Measurements from ENCODE around the gene APLF. TPM values are rescaled to one million over a fixed set of nuclear protein-coding genes. Genes with fewer than 3 reads are reported as not detected.
A peak's percentile ranks its signal among the peaks of the same experiment; 100 is the strongest.

APLF gene
- total RNA-seq, 2 experiments from 2014 or later, result 4.1 to 4.3 TPM

DNA sequence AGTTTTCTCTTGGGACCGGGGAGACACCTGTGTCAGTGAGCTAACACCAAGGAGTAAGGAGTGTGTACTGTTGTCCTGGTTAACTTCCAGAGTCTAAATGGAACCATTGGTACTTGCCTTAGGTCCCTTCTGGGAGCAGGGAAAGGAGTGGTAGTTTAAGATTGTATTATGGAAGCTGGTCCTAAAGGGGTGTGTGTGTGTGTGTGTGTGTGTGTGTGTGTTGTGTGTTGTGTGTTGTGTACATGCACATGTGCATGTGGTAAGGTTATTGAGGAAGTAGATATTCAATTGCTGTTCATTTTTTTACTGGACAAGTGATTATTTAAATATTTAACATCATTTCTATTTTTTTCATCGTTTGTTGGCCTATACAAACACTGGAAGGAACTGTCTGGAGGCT, 1.4 kb downstream of the APLF start:
- no peak for DNase-seq
- no peaks in the 10 kb centered on the region for H3K36me3 ChIP-seq (ENCODE audit: insufficient read depth, low read length)
- intact Hi-C loops (cut with DNase I, micrococcal nuclease), result loop anchor here (5.0 kb wide), 4 partner anchors 48 to 284 kb away; no protein-coding TSS in a partner anchor
- ChIA-PET POLR2A (interaction anchor here (1.2 to 3.9 kb wide), 3 partner anchors 15 to 440 kb away, joined by 4 to 34 read pairs (median 27); no protein-coding TSS in a partner anchor), CTCF (interaction anchor here (0.9 to 1.0 kb wide), 2 partner anchors 19 to 475 kb away, joined by 3 read pairs; no protein-coding TSS in a partner anchor)
- no peaks in the 10 kb centered on the region for H3K27me3 ChIP-seq (ENCODE audit: control insufficient read depth in 1 of 2, insufficient read depth in 2 of 2, low read length in 2 of 2)
- TF ChIP-seq, protein P1, sequence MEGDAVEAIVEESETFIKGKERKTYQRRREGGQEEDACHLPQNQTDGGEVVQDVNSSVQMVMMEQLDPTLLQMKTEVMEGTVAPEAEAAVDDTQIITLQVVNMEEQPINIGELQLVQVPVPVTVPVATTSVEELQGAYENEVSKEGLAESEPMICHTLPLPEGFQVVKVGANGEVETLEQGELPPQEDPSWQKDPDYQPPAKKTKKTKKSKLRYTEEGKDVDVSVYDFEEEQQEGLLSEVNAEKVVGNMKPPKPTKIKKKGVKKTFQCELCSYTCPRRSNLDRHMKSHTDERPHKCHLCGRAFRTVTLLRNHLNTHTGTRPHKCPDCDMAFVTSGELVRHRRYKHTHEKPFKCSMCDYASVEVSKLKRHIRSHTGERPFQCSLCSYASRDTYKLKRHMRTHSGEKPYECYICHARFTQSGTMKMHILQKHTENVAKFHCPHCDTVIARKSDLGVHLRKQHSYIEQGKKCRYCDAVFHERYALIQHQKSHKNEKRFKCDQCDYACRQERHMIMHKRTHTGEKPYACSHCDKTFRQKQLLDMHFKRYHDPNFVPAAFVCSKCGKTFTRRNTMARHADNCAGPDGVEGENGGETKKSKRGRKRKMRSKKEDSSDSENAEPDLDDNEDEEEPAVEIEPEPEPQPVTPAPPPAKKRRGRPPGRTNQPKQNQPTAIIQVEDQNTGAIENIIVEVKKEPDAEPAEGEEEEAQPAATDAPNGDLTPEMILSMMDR (IDR thresholded peaks at IDR 0.05), result no peak
- no peak for ATAC-seq (ENCODE audit: poor library complexity)
- H3K9me3 ChIP-seq (ENCODE audit: control insufficient read depth in 1 of 2, insufficient read depth in 1 of 2, low read length in 2 of 2), result no peaks in the 10 kb centered on the region
- H3K4me1 ChIP-seq (ENCODE audit: insufficient read depth, low read length), result peaks cover 24% of the 10 kb centered on the region
- Mint-ChIP-seq H3K4me3 (peak overlapping the region; percentile 95), H3K9me3 (no peaks in the 10 kb centered on the region), H3K4me1 (ENCODE audit: low read depth) (peaks cover 39% of the 10 kb centered on the region), H3K36me3 (ENCODE audit: low read depth) (peaks cover 4% of the 10 kb centered on the region), H3K27me3 (no peaks in the 10 kb centered on the region), H3K27ac (peak overlapping the region; percentile 89)
- H3K4me3 ChIP-seq (ENCODE audit: low read length), result no peak overlapping the region
- H3K27ac ChIP-seq (ENCODE audit: low read depth in 1 of 2, low read length in 2 of 2), result no peak overlapping the region

DNA sequence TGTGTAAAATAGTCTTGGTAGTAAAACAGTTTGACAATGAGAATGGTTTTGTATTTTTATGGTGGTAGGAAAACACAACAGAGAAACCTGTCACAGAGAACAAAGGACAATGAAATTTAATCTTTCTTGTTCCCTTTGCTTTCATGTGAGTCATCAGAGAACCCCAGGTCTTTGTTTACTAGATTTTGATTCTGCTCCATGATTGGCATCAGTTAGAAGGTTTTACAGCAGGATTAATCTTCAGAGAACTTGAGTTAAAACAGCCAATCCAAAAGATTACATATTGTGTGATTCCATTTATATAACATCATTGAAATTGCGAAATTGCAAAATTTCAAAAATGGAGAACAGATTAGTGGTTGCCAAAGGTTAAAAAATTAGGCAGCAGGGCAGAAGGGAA, 2.5 kb downstream of the APLF start:
- H3K36me3 ChIP-seq (ENCODE audit: insufficient read depth, low read length), result no peaks in the 10 kb centered on the region
- ChIA-PET CTCF (no interaction called here), POLR2A (no interaction called here)
- H3K27ac ChIP-seq (ENCODE audit: low read depth in 1 of 2, low read length in 2 of 2), result no peak overlapping the region
- intact Hi-C loops (cut with DNase I, micrococcal nuclease), result loop anchor here (5.0 kb wide), 4 partner anchors 47 to 282 kb away; no protein-coding TSS in a partner anchor
- Mint-ChIP-seq H3K9me3 (no peaks in the 10 kb centered on the region), H3K4me1 (ENCODE audit: low read depth) (peaks cover 33% of the 10 kb centered on the region), H3K4me3 (no peak overlapping the region), H3K27ac (peak overlapping the region; percentile 4), H3K36me3 (ENCODE audit: low read depth) (peaks cover 4% of the 10 kb centered on the region), H3K27me3 (no peaks in the 10 kb centered on the region)
- TF ChIP-seq, protein P1 (IDR thresholded peaks at IDR 0.05), result no peak
- DNase-seq (no peak), ATAC-seq (ENCODE audit: poor library complexity) (no peak)
- no peaks in the 10 kb centered on the region for H3K9me3 ChIP-seq (ENCODE audit: control insufficient read depth in 1 of 2, insufficient read depth in 1 of 2, low read length in 2 of 2)
- no peak overlapping the region for H3K4me3 ChIP-seq (ENCODE audit: low read length)
- peaks cover 21% of the 10 kb centered on the region for H3K4me1 ChIP-seq (ENCODE audit: insufficient read depth, low read length)
- H3K27me3 ChIP-seq (ENCODE audit: control insufficient read depth in 1 of 2, insufficient read depth in 2 of 2, low read length in 2 of 2), result no peaks in the 10 kb centered on the region

DNA sequence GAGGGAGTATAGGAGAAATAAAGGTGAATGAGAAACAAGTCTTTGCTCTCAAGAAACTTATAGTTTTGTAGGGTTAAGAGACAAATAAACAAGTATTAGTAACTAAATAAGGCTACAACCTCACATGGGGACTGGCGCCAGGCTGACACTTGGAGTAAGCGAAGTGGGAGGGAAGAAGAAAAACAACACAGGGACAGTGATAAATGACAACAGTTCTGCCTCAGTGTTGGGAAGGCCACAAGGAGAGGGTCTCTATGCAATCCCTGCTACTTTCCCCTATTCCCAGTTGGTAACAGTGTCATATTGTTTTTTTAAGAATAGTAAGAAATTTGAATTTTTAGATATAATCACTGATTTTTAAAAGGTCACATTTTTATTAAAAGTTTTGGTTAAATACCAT, 4.0 kb downstream of the APLF start:
- intact Hi-C loops (cut with DNase I, micrococcal nuclease), result no loop called here
- Histone ChIP-seq H3K9me3 (ENCODE audit: control insufficient read depth in 1 of 2, insufficient read depth in 1 of 2, low read length in 2 of 2) (no peaks in the 10 kb centered on the region), H3K27me3 (ENCODE audit: control insufficient read depth in 1 of 2, insufficient read depth in 2 of 2, low read length in 2 of 2) (no peaks in the 10 kb centered on the region), H3K4me3 (ENCODE audit: low read length) (no peak overlapping the region), H3K36me3 (ENCODE audit: insufficient read depth, low read length) (no peaks in the 10 kb centered on the region), H3K4me1 (ENCODE audit: insufficient read depth, low read length) (peaks cover 11% of the 10 kb centered on the region), H3K27ac (ENCODE audit: low read depth in 1 of 2, low read length in 2 of 2) (no peak overlapping the region)
- no peaks in the 10 kb centered on the region for H3K27me3 Mint-ChIP-seq
- peaks cover 18% of the 10 kb centered on the region for H3K4me1 Mint-ChIP-seq (ENCODE audit: low read depth)
- DNase-seq (no peak), ATAC-seq (ENCODE audit: poor library complexity) (no peak)
- ChIA-PET CTCF (interaction anchor here (2.1 kb wide), 1 partner anchor 16 kb away, joined by 5 read pairs; no protein-coding TSS in a partner anchor), POLR2A (no interaction called here)
- no peak overlapping the region for H3K27ac Mint-ChIP-seq
- H3K36me3 Mint-ChIP-seq (ENCODE audit: low read depth), result peaks cover 3% of the 10 kb centered on the region
- H3K9me3 Mint-ChIP-seq, result no peaks in the 10 kb centered on the region
- TF ChIP-seq, protein P1 (IDR thresholded peaks at IDR 0.05), result no peak
- no peak overlapping the region for H3K4me3 Mint-ChIP-seq

Measured in CD4-positive, alpha-beta T cell (primary cell).